ENCODE results near the gene C1GALT1C1L. TPM values are rescaled to one million over a fixed set of nuclear protein-coding genes. Genes with fewer than 3 reads are reported as not detected.

Gene C1GALT1C1L
- total and polyA plus RNA-seq, 2 donors (not counting 3 experiments of a cell fraction or from before 2014, with no cell fraction given), result 0.40 to 0.76 TPM

Other genes with a start within 250 kb of the C1GALT1C1L start
- 23.7 and 25.3 TPM in 2 replicates for gene THADA, start 80.4 kb downstream of the C1GALT1C1L start, total RNA-seq
- 22.3 and 22.6 TPM in 2 replicates for gene THADA, start 80.4 kb downstream of the C1GALT1C1L start, polyA plus RNA-seq
- 0.58 and 1.1 TPM in 2 replicates for gene PLEKHH2, start 39.2 kb downstream of the C1GALT1C1L start, total RNA-seq
- 0.35 and 0.41 TPM in 2 replicates for gene PLEKHH2, start 39.2 kb downstream of the C1GALT1C1L start, polyA plus RNA-seq
- 8.7 and 8.9 TPM in 2 replicates for gene DYNC2LI1, start 97.6 kb upstream of the C1GALT1C1L start, total RNA-seq
- gene DYNC2LI1, start 97.6 kb upstream of the C1GALT1C1L start, polyA plus RNA-seq, result 2.9 and 4.2 TPM in 2 replicates
- not detected in 2 replicates for gene ABCG5, start 162.4 kb upstream of the C1GALT1C1L start, total RNA-seq
- not detected in 2 replicates for gene ABCG5, start 162.4 kb upstream of the C1GALT1C1L start, polyA plus RNA-seq
- not detected in 2 replicates for gene ABCG8, start 162.5 kb upstream of the C1GALT1C1L start, total RNA-seq
- gene ABCG8, start 162.5 kb upstream of the C1GALT1C1L start, polyA plus RNA-seq, result not detected in 2 replicates

All from endothelial cell of umbilical vein (primary cell).